ENCODE results near the gene KRTAP9-6.
A peak's percentile ranks its signal among the peaks of the same experiment; 100 is the strongest.

KRTAP9-6 gene

DNA sequence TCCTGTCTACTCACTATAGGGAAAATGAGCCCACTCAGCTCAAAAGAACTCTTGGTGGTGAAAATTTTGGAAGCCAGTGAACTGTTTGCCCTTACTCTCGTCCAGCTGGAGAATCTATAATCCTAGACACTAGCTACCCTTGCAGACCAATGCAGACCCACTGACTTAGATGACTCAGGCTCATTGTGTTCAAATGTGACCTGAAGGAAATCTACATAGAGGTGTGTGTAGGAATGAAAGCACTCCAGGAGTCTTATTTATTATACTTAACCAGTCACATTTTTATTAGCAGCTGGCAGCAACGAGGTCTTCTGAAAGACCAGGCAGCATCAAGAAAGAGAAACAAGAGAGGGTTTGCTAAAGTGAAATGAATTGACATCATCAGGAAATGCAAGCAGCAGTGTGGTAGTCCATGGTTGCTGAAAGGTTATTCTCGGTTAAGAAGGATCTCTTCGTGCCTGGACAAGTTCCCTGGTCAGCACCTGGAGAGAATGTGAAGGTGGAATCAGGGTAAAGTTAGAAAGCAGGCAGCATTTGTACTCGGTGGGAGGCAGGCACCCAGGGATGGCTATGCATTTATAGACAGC is 36.1 kb downstream of the KRTAP9-6 start:
- in situ Hi-C loops (cut with HindIII; ENCODE audit: low sequenced_read_pairs), result no loop called here
- TF ChIP-seq, protein P1, sequence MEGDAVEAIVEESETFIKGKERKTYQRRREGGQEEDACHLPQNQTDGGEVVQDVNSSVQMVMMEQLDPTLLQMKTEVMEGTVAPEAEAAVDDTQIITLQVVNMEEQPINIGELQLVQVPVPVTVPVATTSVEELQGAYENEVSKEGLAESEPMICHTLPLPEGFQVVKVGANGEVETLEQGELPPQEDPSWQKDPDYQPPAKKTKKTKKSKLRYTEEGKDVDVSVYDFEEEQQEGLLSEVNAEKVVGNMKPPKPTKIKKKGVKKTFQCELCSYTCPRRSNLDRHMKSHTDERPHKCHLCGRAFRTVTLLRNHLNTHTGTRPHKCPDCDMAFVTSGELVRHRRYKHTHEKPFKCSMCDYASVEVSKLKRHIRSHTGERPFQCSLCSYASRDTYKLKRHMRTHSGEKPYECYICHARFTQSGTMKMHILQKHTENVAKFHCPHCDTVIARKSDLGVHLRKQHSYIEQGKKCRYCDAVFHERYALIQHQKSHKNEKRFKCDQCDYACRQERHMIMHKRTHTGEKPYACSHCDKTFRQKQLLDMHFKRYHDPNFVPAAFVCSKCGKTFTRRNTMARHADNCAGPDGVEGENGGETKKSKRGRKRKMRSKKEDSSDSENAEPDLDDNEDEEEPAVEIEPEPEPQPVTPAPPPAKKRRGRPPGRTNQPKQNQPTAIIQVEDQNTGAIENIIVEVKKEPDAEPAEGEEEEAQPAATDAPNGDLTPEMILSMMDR (IDR thresholded peaks at IDR 0.05; ENCODE audit: low read depth, low read length, missing control alignments), result no peak
- no peak overlapping the region for H3K4me3 ChIP-seq (ENCODE audit: low read depth, low read length)

GRCh38 chr17:41301916-41302901 is 37.0 kb downstream of the KRTAP9-6 start, which contains the start of gene KRTAP29-1:
Gene KRTAP29-1, minus strand, starts transcription at chr17:41302851. Its CDS starts 0 bp downstream, at chr17:41302851.
- TF ChIP-seq, protein P1 (IDR thresholded peaks at IDR 0.05; ENCODE audit: low read depth, low read length, missing control alignments), result no peak
- in situ Hi-C loops (cut with HindIII; ENCODE audit: low sequenced_read_pairs), result no loop called here
- H3K4me3 ChIP-seq (ENCODE audit: low read depth, low read length), result no peak within 1 kb of the TSS
- no peak for DNase-seq (ENCODE audit: low read depth)

More for the DNA sequence above, 36.1 kb downstream of the KRTAP9-6 start:
- no peak for DNase-seq (ENCODE audit: low read depth)

- no peak overlapping the region for H3K4me3 ChIP-seq (ENCODE audit: low read depth, low read length)
- no peak for DNase-seq (ENCODE audit: low read depth)
- in situ Hi-C loops (cut with HindIII; ENCODE audit: low sequenced_read_pairs), result no loop called here
- TF ChIP-seq, protein P1 (IDR thresholded peaks at IDR 0.05; ENCODE audit: low read depth, low read length, missing control alignments), result no peak
Observed at GRCh38 chr17:41302981-41303380, 37.8 kb downstream of the KRTAP9-6 start.

GRCh38 chr17:41304091-41304490 is 38.9 kb downstream of the KRTAP9-6 start:
- in situ Hi-C loops (cut with HindIII; ENCODE audit: low sequenced_read_pairs), result no loop called here
- TF ChIP-seq, protein P1 (IDR thresholded peaks at IDR 0.05; ENCODE audit: low read depth, low read length, missing control alignments), result no peak
- DNase-seq (ENCODE audit: low read depth), result no peak
- H3K4me3 ChIP-seq (ENCODE audit: low read depth, low read length), result no peak overlapping the region

GRCh38 chr17:41307647-41308046 is 42.5 kb downstream of the KRTAP9-6 start:
- peak; percentile 50 for DNase-seq (ENCODE audit: low read depth)
- TF ChIP-seq, protein P1 (IDR thresholded peaks at IDR 0.05; ENCODE audit: low read depth, low read length, missing control alignments), result no peak
- H3K4me3 ChIP-seq (ENCODE audit: low read depth, low read length), result peak overlapping the region; percentile 1
- in situ Hi-C loops (cut with HindIII; ENCODE audit: low sequenced_read_pairs), result no loop called here

GRCh38 chr17:41308251-41308917 is 43.2 kb downstream of the KRTAP9-6 start:
- no peak for DNase-seq (ENCODE audit: low read depth)
- no peak overlapping the region for H3K4me3 ChIP-seq (ENCODE audit: low read depth, low read length)
- in situ Hi-C loops (cut with HindIII; ENCODE audit: low sequenced_read_pairs), result no loop called here
- TF ChIP-seq, protein P1 (IDR thresholded peaks at IDR 0.05; ENCODE audit: low read depth, low read length, missing control alignments), result no peak

Data from astrocyte of the cerebellum (primary cell).